Keratinocyte (primary cell): ENCODE results near the gene SOX18. TPM values are rescaled to one million over a fixed set of nuclear protein-coding genes. Genes with fewer than 3 reads are reported as not detected.

ENCODE experiments used
- DNase-seq: peaks from one replicate; pipeline ENCODE4 v3.0.0-alpha.2; 2011; ENCODE audit warnings: low read depth, missing footprints, low spot score
- FAIRE-seq: peaks from 2 replicates; lab custom pipeline; 2011; peaks lifted over from hg19 to GRCh38; lab: Jason Lieb, UNC
- H2AFZ ChIP-seq: 2 replicates; pipeline ENCODE4 v1.6.0; 2012; ENCODE audit warnings: low read length, control low read depth, inconsistent platforms; ENCODE audit not compliant: control insufficient read depth
- H3K27ac ChIP-seq: 2 replicates; pipeline ENCODE4 v1.5.1; 2011; ENCODE audit warnings: low read length; ENCODE audit not compliant: control insufficient read depth, insufficient read depth
- H3K27me3 ChIP-seq: 3 replicates; pipeline ENCODE4 v1.6.0; 2011; ENCODE audit warnings: low read length; ENCODE audit not compliant: control insufficient read depth, insufficient read depth; ENCODE audit errors: extremely low read depth
- H3K36me3 ChIP-seq, 2 experiments: 2 replicates in 1 of 2; 3 replicates in 1 of 2; pipeline ENCODE4 v1.5.1; 2011; ENCODE audit warnings: low read length in 2 of 2, mild to moderate bottlenecking in 1 of 2; ENCODE audit not compliant: control insufficient read depth in 2 of 2, insufficient read depth in 2 of 2; ENCODE audit errors: extremely low read depth in 1 of 2
- H3K4me1 ChIP-seq: 3 replicates; pipeline ENCODE4 v1.5.1; 2011; ENCODE audit warnings: low read length; ENCODE audit not compliant: control insufficient read depth, insufficient read depth; ENCODE audit errors: extremely low read depth
- H3K4me2 ChIP-seq: 3 replicates; pipeline ENCODE4 v1.6.0; 2011; ENCODE audit warnings: low read depth, low read length; ENCODE audit not compliant: control insufficient read depth, insufficient read depth; ENCODE audit errors: extremely low read depth
- H3K4me3 ChIP-seq, 3 experiments: fragments of 200-600 bp in 1 of 3; sonication (generic) in 1 of 3; 2 replicates in 2 of 3; 3 replicates in 1 of 3; pipeline ENCODE4 v1.5.1; 2011 to 2016; ENCODE audit warnings: low read length in 3 of 3, mild to moderate bottlenecking in 3 of 3, control low read depth in 2 of 3, inconsistent platforms in 1 of 3, low read depth in 1 of 3, mixed read lengths in 1 of 3, mixed run types in 1 of 3, moderate library complexity in 1 of 3; ENCODE audit not compliant: control insufficient read depth in 2 of 3, insufficient read depth in 2 of 3; ENCODE audit errors: extremely low read depth in 1 of 3
- H3K79me2 ChIP-seq: 2 replicates; pipeline ENCODE4 v1.6.0; 2012; ENCODE audit warnings: low read length; ENCODE audit not compliant: control insufficient read depth, insufficient read depth
- H3K9ac ChIP-seq: 3 replicates; pipeline ENCODE4 v1.6.0; 2011; ENCODE audit warnings: low read length; ENCODE audit not compliant: control insufficient read depth, insufficient read depth; ENCODE audit errors: extremely low read depth
- H3K9me1 ChIP-seq: 3 replicates; pipeline ENCODE4 v1.6.0; 2011; ENCODE audit warnings: low read length; ENCODE audit not compliant: control insufficient read depth, insufficient read depth; ENCODE audit errors: extremely low read depth
- H3K9me3 ChIP-seq: 2 replicates; pipeline ENCODE4 v1.5.1; 2012; ENCODE audit warnings: low read depth, low read length; ENCODE audit not compliant: control insufficient read depth
- H4K20me1 ChIP-seq: 3 replicates; pipeline ENCODE4 v1.6.0; 2011; ENCODE audit warnings: low read length; ENCODE audit not compliant: control insufficient read depth, insufficient read depth; ENCODE audit errors: extremely low read depth
- CTCF ChIP-seq, 3 experiments: IDR thresholded peaks in 1 of 3; conservative IDR thresholded peaks in 1 of 3; optimal IDR thresholded peaks in 1 of 3; 2 replicates in 2 of 3; 3 replicates in 1 of 3; pipeline versions ENCODE3 to v1.5.1; 2011; ENCODE audit warnings: low read length in 3 of 3, mild to moderate bottlenecking in 3 of 3, moderate library complexity in 2 of 3, control low read depth in 1 of 3, inconsistent platforms in 1 of 3; ENCODE audit not compliant: insufficient read depth in 2 of 3; ENCODE audit errors: extremely low read depth in 1 of 3
- EZH2 ChIP-seq: IDR thresholded peaks from one replicate; pipeline ENCODE4 v1.6.1; 2012; ENCODE audit warnings: inconsistent platforms, mild to moderate bottlenecking, low read length, moderate library complexity
- dilution Hi-C: fragments of 300-500 bp; cut with MboI; formaldehyde crosslinking; loops from one replicate; pipeline ENCODE4 v1.7.0; 2020; ENCODE audit warnings: low sequenced_read_pairs; ENCODE audit not compliant: extremely low pct_ligation_motif_present
- polyA plus RNA-seq, 5 experiments: library from polyadenylated mRNA; depleted of rRNA in 3 of 5; stranded (reverse) in 3 of 5; stranded (forward) in 1 of 5; unstranded in 1 of 5; fragments of >200 nt; gene quantifications; 1 replicate in 1 of 5; 2 replicates in 3 of 5; 3 replicates in 1 of 5; pipeline versions ENCODE4 v1.2.1 to v1.2.3, GENCODE V29; 2011 to 2012; ENCODE audit warnings: missing spikeins in 2 of 5, low read depth in 1 of 5, low replicate concordance in 1 of 5

Gene SOX18
- polyA plus RNA-seq, 1 donor (not counting 4 experiments of a cell fraction or from before 2014, with no cell fraction given), result not detected

GRCh38 chr20:64044484-64045247, 4.8 kb downstream of the SOX18 start:
- H3K79me2 ChIP-seq, result no peaks in the 10 kb centered on the region
- no peaks in the 10 kb centered on the region for H3K9me1 ChIP-seq
- no peaks in the 10 kb centered on the region for H3K36me3 ChIP-seq
- H3K4me2 ChIP-seq, result peak overlapping the region; percentile 48
- peak; percentile 87 for FAIRE-seq
- TF ChIP-seq CTCF (optimal IDR thresholded peaks at IDR 0.05 in 1 of 3, IDR thresholded peaks at IDR 0.05 in 1 of 3, conservative IDR thresholded peaks at IDR 0.05 in 1 of 3; ENCODE audit: extremely low read depth in 1 of 3, insufficient read depth in 2 of 3, low read length in 3 of 3) (no peak), EZH2 (peak; percentile 38)
- peaks cover 57% of the 10 kb centered on the region for H3K27me3 ChIP-seq
- H3K4me1 ChIP-seq, result peaks cover 13% of the 10 kb centered on the region
- no peak overlapping the region for H2AFZ ChIP-seq
- no peaks in the 10 kb centered on the region for H3K9me3 ChIP-seq
- H3K9ac ChIP-seq, result no peak overlapping the region
- H4K20me1 ChIP-seq, result no peaks in the 10 kb centered on the region
- no peak overlapping the region for H3K27ac ChIP-seq
- H3K4me3 ChIP-seq, result no peak overlapping the region
- dilution Hi-C loops, result no loop called here
- DNase-seq, result no peak

GRCh38 chr20:64043768-64044167, 5.7 kb downstream of the SOX18 start:
- Histone ChIP-seq H4K20me1 (no peaks in the 10 kb centered on the region), H3K4me2 (no peak overlapping the region), H3K9ac (no peak overlapping the region), H3K9me3 (no peaks in the 10 kb centered on the region), H3K9me1 (no peaks in the 10 kb centered on the region), H3K4me3 (no peak overlapping the region), H2AFZ (no peak overlapping the region), H3K27me3 (peaks cover 56% of the 10 kb centered on the region), H3K27ac (no peak overlapping the region), H3K79me2 (no peaks in the 10 kb centered on the region), H3K36me3 (no peaks in the 10 kb centered on the region), H3K4me1 (peaks cover 17% of the 10 kb centered on the region)
- DNase-seq (no peak), FAIRE-seq (no peak)
- TF ChIP-seq CTCF (optimal IDR thresholded peaks at IDR 0.05 in 1 of 3, IDR thresholded peaks at IDR 0.05 in 1 of 3, conservative IDR thresholded peaks at IDR 0.05 in 1 of 3; ENCODE audit: extremely low read depth in 1 of 3, insufficient read depth in 2 of 3, low read length in 3 of 3) (no peak), EZH2 (no peak)
- dilution Hi-C loops, result no loop called here
